OCI-LY3 (cell line): ENCODE measurements around the gene MYLIP.

Experiments used
- H2AFZ ChIP-seq: fragments of 200-600, 300-600 bp; shearing (Covaris generic); 2 replicates; pipeline ENCODE4 v1.6.0; 2014; ENCODE audit warnings: antibody characterized with exemption, low read depth, low read length
- H3K27ac ChIP-seq: fragments of 200-600, 300-600 bp; sonication (generic); 2 replicates; pipeline ENCODE4 v1.5.1; 2014; ENCODE audit warnings: mild to moderate bottlenecking, low read length, moderate library complexity, mixed read lengths
- H3K27me3 ChIP-seq: fragments of 200-600, 300-600 bp; sonication (generic); 2 replicates; pipeline ENCODE4 v1.6.1; 2014; ENCODE audit warnings: low read depth, low read length, mixed read lengths
- H3K36me3 ChIP-seq: fragments of 200-600, 300-600 bp; sonication (generic); replicated peaks from 2 replicates; pipeline ENCODE3; 2014; ENCODE audit warnings: low read depth, low read length, mixed read lengths
- H3K4me1 ChIP-seq: fragments of 300-600, 200-600 bp; sonication (generic); 2 replicates; pipeline ENCODE4 v1.6.1; 2014; ENCODE audit warnings: low read length, mixed read lengths
- H3K4me2 ChIP-seq: fragments of 200-600, 300-600 bp; sonication (generic); 2 replicates; pipeline ENCODE4 v1.6.1; 2014; ENCODE audit warnings: low read length, mixed read lengths
- H3K4me3 ChIP-seq: fragments of 300-600, 200-600 bp; sonication (generic); 2 replicates; pipeline ENCODE4 v1.5.1; 2014; ENCODE audit warnings: antibody characterized with exemption, mild to moderate bottlenecking, low read length, moderate library complexity
- H3K79me2 ChIP-seq: fragments of 300-600, 200-600 bp; shearing (Covaris generic); 2 replicates; pipeline ENCODE4 v1.6.1; 2014; ENCODE audit warnings: mild to moderate bottlenecking, low read length, mixed read lengths
- H3K9ac ChIP-seq: fragments of 300-600, 200-600 bp; shearing (Covaris generic); 2 replicates; pipeline ENCODE4 v1.6.0; 2014; ENCODE audit warnings: mild to moderate bottlenecking, low read length, moderate library complexity
- H3K9me3 ChIP-seq: fragments of 200-600, 300-600 bp; shearing (Covaris generic); 2 replicates; pipeline ENCODE4 v1.6.1; 2014; ENCODE audit warnings: low read length, mixed read lengths; ENCODE audit not compliant: insufficient read depth
- H4K20me1 ChIP-seq: fragments of 200-600, 300-600 bp; sonication (generic); 2 replicates; pipeline ENCODE4 v1.6.1; 2016; ENCODE audit warnings: low read length, mixed read lengths; ENCODE audit not compliant: insufficient read depth
- EZH2phosphoT487 ChIP-seq: fragments of 200-600 bp; shearing (Covaris generic); IDR thresholded peaks from 2 replicates; pipeline ENCODE4 v1.6.1; 2018; ENCODE audit warnings: antibody characterized with exemption, mixed run types, low read depth
- TF ChIP-seq, protein P1 (sequence below): fragments of 200-600, 300-600 bp; sonication (generic); IDR thresholded peaks from 2 replicates; pipeline ENCODE4 v1.5.1; 2014; ENCODE audit warnings: antibody characterized with exemption, low read length, low read depth

MYLIP gene

DNA sequence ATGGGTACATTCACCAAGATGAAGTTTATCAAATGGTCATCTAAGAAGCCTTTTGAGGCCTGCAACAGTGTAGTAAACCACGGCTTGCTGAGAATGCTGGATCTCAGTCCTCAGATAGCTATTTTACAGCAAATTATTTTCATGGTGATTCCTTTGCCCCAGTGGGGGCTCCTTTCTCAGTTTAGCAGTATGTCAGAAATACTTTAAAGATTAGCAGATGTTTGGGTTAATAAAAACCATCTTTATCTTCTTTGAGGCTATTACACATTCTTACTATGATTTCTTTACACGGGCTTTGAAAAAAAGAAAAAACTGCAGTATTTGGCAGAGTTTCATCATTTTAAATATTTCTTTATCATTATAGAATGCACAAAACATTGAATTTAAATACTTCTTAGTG, 10.7 kb downstream of the MYLIP start:
- Histone ChIP-seq H3K4me1 (no peaks in the 10 kb centered on the region), H2AFZ (no peak overlapping the region), H4K20me1 (peaks cover 47% of the 10 kb centered on the region), H3K9ac (no peak overlapping the region), H3K27ac (no peak overlapping the region), H3K27me3 (no peaks in the 10 kb centered on the region), H3K4me3 (no peak overlapping the region), H3K4me2 (no peak overlapping the region), H3K36me3 (peaks cover 22% of the 10 kb centered on the region), H3K79me2 (no peaks in the 10 kb centered on the region; the same call in 1 of the 2 replicates), H3K9me3 (no peaks in the 10 kb centered on the region)
- TF ChIP-seq, protein P1, sequence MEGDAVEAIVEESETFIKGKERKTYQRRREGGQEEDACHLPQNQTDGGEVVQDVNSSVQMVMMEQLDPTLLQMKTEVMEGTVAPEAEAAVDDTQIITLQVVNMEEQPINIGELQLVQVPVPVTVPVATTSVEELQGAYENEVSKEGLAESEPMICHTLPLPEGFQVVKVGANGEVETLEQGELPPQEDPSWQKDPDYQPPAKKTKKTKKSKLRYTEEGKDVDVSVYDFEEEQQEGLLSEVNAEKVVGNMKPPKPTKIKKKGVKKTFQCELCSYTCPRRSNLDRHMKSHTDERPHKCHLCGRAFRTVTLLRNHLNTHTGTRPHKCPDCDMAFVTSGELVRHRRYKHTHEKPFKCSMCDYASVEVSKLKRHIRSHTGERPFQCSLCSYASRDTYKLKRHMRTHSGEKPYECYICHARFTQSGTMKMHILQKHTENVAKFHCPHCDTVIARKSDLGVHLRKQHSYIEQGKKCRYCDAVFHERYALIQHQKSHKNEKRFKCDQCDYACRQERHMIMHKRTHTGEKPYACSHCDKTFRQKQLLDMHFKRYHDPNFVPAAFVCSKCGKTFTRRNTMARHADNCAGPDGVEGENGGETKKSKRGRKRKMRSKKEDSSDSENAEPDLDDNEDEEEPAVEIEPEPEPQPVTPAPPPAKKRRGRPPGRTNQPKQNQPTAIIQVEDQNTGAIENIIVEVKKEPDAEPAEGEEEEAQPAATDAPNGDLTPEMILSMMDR, result no peak
- no peak for TF ChIP-seq EZH2phosphoT487

DNA sequence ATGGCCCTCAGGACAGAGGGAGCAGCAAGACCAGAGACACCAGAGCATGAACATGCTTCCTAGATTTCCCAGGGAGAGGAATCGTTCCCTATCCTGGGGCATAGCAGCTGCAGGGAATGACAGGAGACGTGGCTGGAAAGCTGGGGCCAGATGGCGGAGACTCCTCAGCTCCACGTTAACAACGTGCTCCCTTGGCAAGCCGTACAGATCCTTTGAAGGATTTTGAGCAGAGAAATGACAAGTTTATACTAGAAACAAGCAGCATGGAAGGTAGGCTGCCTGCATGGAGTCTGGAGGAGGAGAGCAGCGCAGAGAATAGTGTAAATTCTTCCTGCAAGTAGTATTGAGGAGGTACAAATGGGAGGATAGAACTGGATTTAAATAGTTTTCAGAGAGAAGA, 11.7 kb downstream of the MYLIP start:
- TF ChIP-seq, protein P1, result no peak
- no peak for TF ChIP-seq EZH2phosphoT487
- Histone ChIP-seq H2AFZ (no peak overlapping the region), H3K4me2 (no peak overlapping the region), H3K79me2 (no peaks in the 10 kb centered on the region; the same call in 1 of the 2 replicates), H3K4me3 (no peak overlapping the region), H3K4me1 (no peaks in the 10 kb centered on the region), H3K9ac (no peak overlapping the region), H3K27me3 (no peaks in the 10 kb centered on the region), H3K27ac (no peak overlapping the region), H4K20me1 (peaks cover 39% of the 10 kb centered on the region), H3K9me3 (no peaks in the 10 kb centered on the region), H3K36me3 (peaks cover 29% of the 10 kb centered on the region)

DNA sequence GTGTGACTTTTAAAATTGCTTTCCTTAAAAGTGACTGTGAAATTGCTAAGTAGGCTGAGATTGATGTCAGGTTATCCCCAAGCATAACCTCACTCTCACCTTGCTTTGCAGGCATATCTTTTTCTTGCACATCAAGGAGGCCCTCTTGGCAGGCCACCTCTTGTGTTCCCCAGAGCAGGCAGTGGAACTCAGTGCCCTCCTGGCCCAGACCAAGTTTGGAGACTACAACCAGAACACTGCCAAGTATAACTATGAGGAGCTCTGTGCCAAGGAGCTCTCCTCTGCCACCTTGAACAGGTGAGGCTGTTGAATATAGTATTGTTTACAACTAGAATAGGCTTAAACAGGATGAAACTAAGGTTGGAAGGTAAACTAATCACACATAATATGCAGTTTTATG, 12.6 kb downstream of the MYLIP start:
- H3K79me2 ChIP-seq, result no peaks in the 10 kb centered on the region; the same call in 1 of the 2 replicates
- H3K4me2 ChIP-seq, result no peak overlapping the region
- H3K4me3 ChIP-seq, result no peak overlapping the region
- H3K27ac ChIP-seq, result no peak overlapping the region
- peaks cover 33% of the 10 kb centered on the region for H4K20me1 ChIP-seq
- H3K27me3 ChIP-seq, result no peaks in the 10 kb centered on the region
- peaks cover 33% of the 10 kb centered on the region for H3K36me3 ChIP-seq
- no peak overlapping the region for H3K9ac ChIP-seq
- no peaks in the 10 kb centered on the region for H3K9me3 ChIP-seq
- H2AFZ ChIP-seq, result no peak overlapping the region
- TF ChIP-seq EZH2phosphoT487, result no peak
- TF ChIP-seq, protein P1, result no peak
- H3K4me1 ChIP-seq, result no peaks in the 10 kb centered on the region

DNA sequence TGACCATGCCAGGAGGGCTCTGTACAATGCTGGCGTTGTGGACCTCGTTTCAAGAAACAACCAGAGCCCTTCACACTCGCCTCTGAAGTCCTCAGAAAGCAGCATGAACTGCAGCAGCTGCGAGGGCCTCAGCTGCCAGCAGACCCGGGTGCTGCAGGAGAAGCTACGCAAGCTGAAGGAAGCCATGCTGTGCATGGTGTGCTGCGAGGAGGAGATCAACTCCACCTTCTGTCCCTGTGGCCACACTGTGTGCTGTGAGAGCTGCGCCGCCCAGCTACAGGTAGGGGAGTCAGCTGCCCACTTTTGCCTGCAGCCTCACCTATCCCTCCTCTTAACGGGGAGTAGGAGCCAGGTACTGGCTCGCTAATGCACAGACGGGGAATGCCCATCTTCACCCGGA, 16.2 kb downstream of the MYLIP start:
- H3K4me3 ChIP-seq, result no peak overlapping the region
- H3K27ac ChIP-seq, result no peak overlapping the region
- no peak overlapping the region for H2AFZ ChIP-seq
- H3K9me3 ChIP-seq, result no peaks in the 10 kb centered on the region
- no peaks in the 10 kb centered on the region for H3K4me1 ChIP-seq
- H3K79me2 ChIP-seq, result no peaks in the 10 kb centered on the region
- H3K4me2 ChIP-seq, result no peak overlapping the region
- TF ChIP-seq, protein P1, result no peak
- TF ChIP-seq EZH2phosphoT487, result no peak
- peaks cover 5% of the 10 kb centered on the region; the same call in 1 of the 2 replicates for H4K20me1 ChIP-seq
- H3K36me3 ChIP-seq, result peaks cover 36% of the 10 kb centered on the region
- H3K27me3 ChIP-seq, result no peaks in the 10 kb centered on the region
- H3K9ac ChIP-seq, result no peak overlapping the region
